HG03103 (cell line): ENCODE results near the gene MAN1A1.

ENCODE experiments used
- ATAC-seq: cut with Tn5 transposase; IDR thresholded peaks from one replicate; pipeline ENCODE4 v1.9.1; 2021; ENCODE audit warnings: low read depth; ENCODE audit not compliant: unreplicated experiment

MAN1A1 gene

DNA sequence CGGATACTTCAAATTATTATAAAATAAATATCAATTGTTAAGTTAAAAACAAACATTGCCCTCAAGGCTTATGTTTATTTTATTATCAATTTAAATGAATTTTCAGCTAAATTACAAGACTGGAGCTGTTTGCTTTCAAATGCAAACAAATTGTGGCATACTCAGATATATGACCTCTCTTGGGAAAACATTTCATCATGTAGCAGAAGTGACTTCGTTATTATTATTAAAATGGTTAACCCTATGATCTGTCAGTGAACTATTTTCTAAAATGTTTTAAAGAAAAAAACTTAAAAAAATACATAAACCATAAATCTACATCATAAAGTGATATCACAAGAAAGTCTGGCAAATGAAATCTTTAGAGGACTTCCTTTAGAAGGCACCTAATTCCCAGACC is 72.5 kb downstream of the MAN1A1 start:
- no peak for ATAC-seq

DNA sequence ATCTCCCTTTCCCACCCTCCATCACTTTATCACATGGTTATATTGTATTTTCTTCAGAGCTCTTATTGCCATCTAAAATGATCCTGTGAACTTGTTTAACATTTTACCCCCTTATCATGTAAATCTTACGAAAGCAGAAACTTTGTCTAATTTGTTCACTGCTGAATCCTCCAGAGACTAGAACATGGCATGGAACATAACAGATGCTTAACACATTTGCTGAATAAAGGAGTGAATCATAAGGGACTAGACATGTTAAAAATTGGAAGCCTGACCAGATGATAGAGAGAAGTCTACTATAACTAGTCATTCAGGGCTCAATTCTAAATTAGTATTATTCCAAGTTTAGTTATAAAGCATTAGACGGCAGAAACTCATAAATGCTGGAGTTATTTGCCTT is 73.3 kb downstream of the MAN1A1 start:
- no peak for ATAC-seq

DNA sequence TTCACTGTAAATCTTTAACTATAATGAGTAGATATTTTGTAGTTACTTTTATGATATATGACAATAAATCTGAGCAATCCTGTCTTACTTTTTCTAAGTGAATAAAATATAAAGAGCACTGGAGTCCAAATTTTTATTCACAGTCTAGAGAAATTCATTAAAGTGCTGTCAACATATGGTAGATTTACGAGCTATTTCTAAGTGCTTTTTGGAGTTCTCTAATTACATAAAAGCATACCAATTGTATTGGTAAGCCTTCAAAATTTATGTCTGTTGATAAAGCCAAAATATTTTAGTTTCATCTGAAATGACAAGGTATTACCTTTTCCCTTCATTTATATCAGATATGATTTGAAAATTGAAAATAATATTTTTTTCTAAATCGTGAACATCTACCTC is 75.4 kb downstream of the MAN1A1 start:
- no peak for ATAC-seq

DNA sequence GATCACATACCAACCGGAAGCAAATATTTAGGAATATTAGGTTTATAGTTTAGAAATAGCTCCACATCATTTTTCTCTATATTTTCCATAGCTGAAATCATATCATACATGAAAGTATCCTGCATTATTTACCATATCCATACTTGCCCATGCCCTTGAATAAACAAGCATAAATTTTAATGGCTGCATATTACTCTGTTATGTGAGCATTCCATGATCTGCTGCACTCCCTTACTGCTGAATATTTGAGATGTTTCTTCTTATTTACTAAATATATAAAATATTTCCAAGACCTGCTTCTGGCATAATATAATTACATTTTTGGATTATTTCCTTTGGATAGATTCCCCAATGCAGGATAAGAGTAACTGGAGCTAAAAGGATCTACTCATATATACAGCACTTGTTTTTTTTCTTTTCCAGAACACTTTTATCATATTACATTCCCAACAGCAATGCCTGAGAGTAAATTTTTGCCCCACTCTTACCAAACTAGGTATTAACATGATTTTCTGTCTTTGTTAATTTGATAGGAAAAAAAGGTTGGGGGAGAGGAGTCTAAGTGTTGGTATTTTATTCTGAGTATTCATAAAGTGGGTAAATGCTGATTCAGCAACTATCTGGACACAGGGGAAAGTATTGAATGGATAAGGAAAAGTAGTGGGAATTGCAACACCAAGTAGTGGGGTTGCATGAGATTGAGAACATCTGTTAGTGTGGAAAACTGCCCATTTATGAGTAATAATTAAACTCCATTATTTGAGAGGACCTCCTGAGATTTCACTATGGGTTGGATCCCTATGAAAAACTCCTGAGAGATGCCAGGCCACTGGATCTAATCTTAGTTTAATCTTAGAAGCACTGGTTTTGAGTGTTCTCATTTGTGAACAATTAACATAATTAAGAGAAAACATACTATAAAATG is 76.0 kb downstream of the MAN1A1 start:
- no peak for ATAC-seq

DNA sequence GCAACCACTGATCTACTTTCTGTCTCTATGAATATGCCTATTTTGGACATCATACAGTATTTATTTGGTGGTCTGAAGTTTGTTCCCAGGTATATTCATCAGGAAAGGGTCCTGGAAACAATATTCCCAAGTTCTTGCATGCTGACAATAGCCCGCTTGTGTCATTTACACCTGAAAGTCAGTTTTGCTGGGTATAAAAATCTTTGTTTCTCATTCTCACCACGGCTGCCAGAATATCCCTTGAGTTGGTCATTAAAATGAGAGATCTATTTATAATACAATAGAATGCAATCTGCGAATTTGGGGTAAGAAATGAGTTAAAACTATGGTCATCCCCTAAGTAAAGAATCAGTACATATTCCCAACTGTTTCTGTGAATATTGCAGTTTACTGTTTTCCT is 79.0 kb downstream of the MAN1A1 start:
- no peak for ATAC-seq

DNA sequence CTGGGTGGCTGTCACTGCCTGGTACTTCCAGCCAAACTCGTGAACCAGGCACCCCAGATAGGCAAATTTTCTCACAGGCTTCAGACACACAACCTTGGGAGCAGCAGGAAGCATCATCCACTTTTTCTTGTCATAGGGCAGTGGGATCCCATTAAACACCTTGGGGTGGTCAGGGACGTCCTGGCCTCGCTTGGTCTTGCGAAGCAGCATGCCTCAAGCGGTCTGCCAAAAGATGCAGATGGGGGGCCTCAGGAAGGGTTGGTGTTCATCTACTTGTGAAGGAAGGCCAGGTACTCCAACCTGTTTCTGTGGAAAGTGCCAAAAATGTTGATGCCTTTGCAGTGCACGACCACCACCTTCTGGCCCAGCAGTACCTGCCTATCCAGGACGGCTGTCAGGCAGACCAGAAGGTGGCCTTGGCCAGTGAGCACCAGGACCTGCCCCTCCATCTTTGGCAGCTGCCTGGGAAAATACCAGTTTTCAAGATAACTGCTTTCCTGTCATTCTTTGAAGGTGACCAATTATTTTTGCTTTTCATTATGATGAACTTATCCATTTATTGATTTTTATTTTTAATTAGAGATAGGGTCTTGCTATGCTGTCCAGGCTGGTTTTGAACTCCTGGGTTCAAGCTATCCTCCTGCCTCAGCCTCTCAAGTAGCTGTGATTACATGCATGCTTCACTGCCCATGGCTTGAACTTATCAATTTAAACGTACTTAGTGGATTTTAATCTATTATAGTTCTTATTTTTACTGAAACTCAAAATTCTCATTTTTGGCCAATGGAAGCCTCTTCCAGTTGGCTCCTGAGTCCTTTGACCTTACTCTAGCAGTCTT is 80.1 kb downstream of the MAN1A1 start:
- no peak for ATAC-seq

DNA sequence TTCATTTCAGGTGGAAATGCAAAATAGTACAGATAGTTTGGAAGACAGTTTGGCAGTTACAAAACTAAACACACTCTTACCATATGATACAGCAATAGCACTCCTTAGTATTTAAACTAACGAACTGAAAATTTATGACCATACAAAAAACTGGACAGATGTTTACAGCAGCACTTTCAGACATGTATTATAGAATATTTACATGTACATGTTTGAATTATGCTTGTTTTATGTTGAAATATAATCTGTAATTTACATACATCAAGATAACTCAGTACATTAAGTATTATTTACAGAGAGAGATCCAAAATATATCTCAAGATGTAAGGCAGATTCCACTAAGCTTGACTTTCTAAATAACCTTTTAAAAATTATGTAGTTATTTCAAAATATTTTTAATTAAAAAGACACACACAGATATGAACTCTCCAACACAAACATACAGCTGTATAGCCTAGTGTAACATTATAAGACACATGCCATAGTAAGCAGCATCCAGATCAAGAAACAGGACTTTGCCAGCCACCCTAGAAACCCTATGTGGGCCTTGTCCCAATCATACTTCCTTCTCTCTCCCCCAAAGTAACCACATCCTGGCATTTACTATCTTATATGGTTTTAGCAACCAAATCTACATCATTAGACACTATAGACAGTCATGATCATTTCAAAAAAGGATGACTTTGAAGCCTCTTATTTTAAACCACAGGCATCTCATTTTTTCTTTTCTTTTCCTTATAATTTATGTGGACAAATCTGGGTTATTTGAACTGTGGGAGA is 82.2 kb downstream of the MAN1A1 start:
- no peak for ATAC-seq

DNA sequence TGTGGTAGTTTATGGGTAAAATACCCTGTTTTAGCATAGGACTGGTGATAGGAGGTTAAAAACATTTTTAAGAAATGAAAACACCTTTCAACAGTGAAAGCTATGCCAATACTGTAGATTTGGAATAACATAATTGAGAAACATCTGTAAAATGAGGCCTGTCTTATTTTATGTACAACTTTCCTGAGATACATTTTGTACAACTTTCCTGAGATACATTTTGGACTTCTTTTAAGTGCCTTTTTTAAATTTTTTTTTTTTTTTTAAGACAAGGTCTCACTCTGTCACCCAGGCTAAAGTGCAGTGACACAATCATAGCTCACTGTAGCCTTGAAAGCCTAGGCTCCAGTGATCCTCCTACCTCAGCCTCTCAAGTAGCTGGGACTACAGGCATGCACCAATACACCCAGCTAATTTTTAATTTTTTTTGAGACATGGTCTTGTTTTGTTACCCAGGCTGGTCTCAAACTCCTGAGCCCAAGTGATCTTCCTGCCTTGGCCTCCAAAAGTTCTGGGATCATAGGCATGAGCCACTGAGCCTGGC is 84.6 kb downstream of the MAN1A1 start:
- no peak for ATAC-seq

DNA sequence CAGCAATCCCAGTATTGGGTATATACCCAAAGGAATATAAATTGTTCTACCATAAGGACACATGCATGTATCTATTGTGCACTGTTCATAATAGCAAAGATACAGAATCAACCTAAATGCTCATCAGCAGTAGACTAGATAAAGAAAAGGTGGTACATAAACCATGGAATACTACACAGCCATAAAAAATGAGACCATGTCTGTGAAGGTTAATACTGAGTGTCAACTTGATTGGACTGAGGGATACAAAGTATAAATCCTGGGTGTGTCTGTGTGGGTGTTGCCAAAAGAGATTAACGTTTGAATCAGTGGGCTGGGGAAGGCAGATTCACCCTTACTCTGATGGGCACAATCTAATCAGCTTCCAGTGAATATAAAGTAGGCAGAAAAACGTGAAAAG is 86.9 kb downstream of the MAN1A1 start:
- no peak for ATAC-seq

DNA sequence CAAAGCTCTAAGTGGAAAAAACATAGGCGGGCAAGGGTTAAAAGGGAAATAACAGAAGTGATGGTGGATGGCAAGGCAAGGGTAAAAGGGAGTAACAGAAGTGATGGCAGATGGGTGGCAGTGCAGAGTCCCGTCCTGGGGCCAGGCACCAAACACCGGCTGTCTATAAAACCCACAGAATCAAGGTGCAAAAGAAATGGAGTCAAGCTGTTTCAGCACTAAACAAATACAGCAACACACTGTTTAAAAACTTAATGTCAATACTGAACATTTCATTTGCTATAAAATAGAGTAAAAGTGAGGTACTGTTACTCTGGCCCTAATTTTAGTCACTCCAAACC is 87.6 kb downstream of the MAN1A1 start:
- ATAC-seq = no peak

DNA sequence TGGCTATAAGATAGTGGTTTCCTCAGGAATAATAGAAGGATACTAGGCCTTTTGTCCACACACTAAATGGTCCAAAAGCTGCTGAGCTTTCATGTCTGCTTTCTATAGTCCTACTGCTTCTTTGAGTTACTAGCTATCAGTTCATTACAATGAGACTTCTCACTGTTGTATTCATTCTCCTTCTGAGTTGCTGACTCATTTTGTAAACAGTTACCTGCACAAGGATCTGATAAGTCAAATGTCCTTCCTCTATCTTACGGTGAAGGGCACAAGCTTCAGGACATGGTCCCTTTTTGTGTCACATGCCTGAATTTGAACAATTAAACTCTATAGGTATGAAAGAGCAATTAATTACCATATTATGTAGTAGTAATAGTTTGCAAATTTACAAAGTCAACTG is 90.5 kb downstream of the MAN1A1 start:
- peak; percentile 64 for ATAC-seq

DNA sequence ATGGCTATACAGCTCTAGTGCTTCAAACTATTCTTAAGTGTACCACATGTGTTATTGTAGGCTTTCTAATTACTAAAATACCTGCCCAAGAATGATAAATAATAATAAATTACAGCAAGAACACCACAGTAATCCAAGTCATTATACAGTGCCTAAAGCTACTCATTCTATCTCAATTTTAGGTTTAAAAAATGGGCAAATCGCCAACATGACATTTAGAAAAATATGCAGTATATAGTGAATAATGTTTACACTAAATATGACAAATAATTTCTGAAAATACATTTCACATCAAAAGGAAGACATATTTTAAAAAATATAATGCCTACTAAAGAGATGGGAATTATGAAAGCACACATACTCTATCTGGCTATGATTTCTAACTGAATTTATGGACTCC is 91.8 kb downstream of the MAN1A1 start:
- no peak for ATAC-seq

DNA sequence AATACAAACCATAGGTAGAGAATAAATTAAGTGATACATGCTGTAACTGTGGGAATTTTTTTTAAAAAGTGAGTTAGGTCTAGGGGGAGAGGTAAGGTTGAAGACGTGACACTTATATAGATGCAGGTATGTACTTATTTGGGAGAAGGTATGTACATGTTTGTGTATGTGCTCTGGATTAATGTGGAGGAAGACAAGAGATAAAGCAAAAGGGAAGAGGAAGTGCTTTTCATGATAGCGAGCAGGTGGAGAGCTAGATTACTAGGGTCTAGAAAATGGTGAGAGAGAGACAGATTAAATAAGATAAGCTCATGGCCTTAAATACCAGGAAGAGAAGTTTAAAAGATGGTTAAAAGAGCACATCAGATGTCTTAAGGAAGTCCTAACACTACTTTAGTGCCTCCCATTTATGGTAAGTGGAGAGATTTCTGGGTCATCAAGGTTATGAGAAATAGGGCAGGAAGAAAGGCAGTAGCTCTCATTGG is 92.5 kb downstream of the MAN1A1 start:
- ATAC-seq = no peak

DNA sequence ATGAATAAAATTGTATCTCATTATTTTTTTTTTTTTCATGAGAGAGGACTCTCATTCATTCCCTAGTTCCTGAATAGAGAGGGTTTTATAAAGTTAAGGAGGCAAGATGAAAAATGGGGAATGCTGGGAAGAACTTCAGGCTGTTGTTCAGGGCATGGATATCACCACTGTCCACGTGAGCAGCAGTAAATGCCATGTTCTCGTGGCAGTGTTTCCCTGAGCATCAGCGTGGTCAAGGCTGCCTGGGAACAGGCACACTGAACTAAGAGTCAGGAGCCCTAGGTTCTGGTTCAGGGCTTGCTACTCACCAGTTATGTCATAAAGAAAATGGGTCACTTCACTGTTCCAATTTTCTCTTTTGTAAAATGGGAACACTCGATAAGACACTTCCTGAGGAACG is 93.2 kb downstream of the MAN1A1 start:
- no peak for ATAC-seq

DNA sequence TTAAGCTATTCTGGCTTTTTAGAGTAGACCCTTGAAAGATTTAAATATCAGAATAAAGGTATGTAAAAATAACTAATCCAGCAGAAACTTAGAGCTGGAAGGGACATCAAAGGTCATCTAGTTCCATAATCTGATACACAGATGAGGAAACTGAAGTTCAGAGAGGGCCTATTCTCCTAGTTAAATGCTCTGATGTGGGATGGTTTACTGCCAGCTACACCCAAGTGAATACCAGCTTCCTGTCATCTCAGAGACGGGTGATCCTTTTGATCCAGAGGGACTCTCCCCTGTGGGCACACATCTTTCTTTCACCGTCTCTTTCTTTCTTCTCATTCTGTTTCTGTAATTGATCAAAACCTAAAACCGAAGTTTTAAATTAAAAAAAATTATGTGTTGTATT is 94.1 kb downstream of the MAN1A1 start:
- no peak for ATAC-seq

DNA sequence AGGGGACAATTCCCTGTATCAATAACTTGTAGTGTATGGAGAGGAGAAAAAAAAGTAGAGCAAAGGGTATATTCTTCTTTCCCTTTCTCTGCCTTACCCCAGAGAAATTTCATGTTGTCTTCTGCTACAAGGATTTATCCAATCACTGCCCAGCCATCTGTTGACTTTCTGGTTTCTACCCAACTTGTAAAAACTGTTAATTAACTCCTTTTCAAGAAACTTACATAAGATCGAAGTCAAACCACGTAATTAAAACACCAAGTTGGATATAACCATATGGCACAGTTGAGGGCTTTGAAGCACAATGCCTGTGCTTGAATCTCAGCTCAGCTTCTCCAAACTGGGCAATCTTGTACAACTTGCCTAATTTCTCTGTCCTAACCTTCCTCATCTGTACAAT is 99.5 kb downstream of the MAN1A1 start:
- no peak for ATAC-seq

DNA sequence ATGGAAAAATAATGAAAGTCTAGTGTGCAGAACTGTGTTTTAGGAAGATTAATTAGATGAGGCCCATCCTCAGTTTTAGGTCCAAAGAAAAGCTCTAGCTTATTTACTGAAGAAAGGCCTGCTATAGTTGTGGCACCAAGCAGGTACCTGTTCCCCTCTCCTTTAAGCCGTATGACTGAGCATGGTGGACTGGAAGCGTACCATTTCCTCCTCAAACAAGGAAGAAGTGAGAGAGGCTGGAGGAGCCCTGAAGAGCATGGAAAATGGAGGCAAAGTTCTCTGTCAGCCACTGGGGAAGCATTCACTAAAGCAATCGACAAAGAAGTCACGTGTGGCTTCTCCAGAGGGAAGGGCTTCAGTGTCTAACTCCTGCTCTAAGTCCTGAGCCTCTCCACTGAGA is 100.2 kb downstream of the MAN1A1 start:
- ATAC-seq = no peak

DNA sequence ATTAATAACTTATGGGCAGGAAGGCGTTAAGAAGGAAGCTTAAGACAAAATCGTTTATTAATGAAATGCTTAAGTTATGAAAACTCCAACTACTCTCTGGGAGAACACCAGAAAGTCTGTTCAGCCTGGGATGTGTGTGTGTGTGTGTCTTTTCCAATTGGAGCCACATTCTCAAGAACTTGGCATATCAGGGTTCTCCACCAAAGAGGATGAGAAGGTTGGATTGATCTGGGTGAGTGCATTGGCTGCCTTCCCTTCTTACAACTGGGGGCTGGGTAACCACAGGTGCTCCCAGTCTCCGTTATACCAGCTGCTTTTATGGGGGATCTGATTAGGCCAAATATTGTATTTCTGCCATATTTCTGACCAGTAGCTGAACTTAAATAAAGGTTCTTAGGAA is 102.1 kb downstream of the MAN1A1 start:
- no peak for ATAC-seq

DNA sequence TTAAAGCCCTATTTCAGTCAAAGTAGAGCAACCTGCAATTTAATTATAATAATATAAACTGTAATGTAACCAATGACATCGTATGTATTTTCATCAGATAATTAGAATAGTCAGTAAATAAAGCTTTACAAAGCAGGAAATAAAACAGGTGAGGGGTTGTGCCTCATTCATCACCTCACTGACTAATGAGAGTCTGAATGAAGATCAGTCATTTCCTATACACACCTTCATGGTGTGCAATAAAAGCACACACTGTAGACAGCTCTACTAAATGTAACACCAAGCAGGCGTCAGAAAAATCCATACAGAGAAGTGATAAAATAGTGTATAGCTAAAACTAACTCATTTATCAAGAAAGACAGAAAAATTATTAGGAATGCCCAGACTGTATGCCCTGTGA is 105.9 kb downstream of the MAN1A1 start:
- no peak for ATAC-seq

DNA sequence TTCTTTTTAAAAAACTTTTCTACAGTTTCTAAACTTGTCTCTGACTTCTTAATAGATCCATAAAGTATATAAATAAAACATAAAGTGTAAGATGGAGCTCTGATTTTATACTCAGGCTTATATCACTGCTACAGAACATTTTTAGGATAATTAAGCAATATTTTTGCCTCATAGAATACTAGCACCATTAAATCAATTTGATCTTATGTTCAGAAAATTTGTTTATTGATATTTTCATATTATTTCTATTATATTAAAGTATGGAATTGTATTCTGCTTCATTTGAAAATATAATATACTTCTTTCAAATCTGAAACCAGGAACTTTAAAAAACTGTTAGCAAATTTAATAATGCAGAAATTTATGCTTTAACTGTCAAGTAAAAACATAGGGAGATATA is 106.5 kb downstream of the MAN1A1 start:
- ATAC-seq = no peak
